OCI-LY3 (cell line): ENCODE measurements around the gene FILIP1L.

ENCODE experiments used
- H2AFZ ChIP-seq: fragments of 200-600, 300-600 bp; shearing (Covaris generic); 2 replicates; pipeline ENCODE4 v1.6.0; 2014; ENCODE audit warnings: antibody characterized with exemption, low read depth, low read length
- H3K27ac ChIP-seq: fragments of 200-600, 300-600 bp; sonication (generic); 2 replicates; pipeline ENCODE4 v1.5.1; 2014; ENCODE audit warnings: mild to moderate bottlenecking, low read length, moderate library complexity, mixed read lengths
- H3K27me3 ChIP-seq: fragments of 200-600, 300-600 bp; sonication (generic); 2 replicates; pipeline ENCODE4 v1.6.1; 2014; ENCODE audit warnings: low read depth, low read length, mixed read lengths
- H3K36me3 ChIP-seq: fragments of 200-600, 300-600 bp; sonication (generic); replicated peaks from 2 replicates; pipeline ENCODE3; 2014; ENCODE audit warnings: low read depth, low read length, mixed read lengths
- H3K4me1 ChIP-seq: fragments of 300-600, 200-600 bp; sonication (generic); 2 replicates; pipeline ENCODE4 v1.6.1; 2014; ENCODE audit warnings: low read length, mixed read lengths
- H3K4me2 ChIP-seq: fragments of 200-600, 300-600 bp; sonication (generic); 2 replicates; pipeline ENCODE4 v1.6.1; 2014; ENCODE audit warnings: low read length, mixed read lengths
- H3K4me3 ChIP-seq: fragments of 300-600, 200-600 bp; sonication (generic); 2 replicates; pipeline ENCODE4 v1.5.1; 2014; ENCODE audit warnings: antibody characterized with exemption, mild to moderate bottlenecking, low read length, moderate library complexity
- H3K79me2 ChIP-seq: fragments of 300-600, 200-600 bp; shearing (Covaris generic); 2 replicates; pipeline ENCODE4 v1.6.1; 2014; ENCODE audit warnings: mild to moderate bottlenecking, low read length, mixed read lengths
- H3K9ac ChIP-seq: fragments of 300-600, 200-600 bp; shearing (Covaris generic); 2 replicates; pipeline ENCODE4 v1.6.0; 2014; ENCODE audit warnings: mild to moderate bottlenecking, low read length, moderate library complexity
- H3K9me3 ChIP-seq: fragments of 200-600, 300-600 bp; shearing (Covaris generic); 2 replicates; pipeline ENCODE4 v1.6.1; 2014; ENCODE audit warnings: low read length, mixed read lengths; ENCODE audit not compliant: insufficient read depth
- H4K20me1 ChIP-seq: fragments of 200-600, 300-600 bp; sonication (generic); 2 replicates; pipeline ENCODE4 v1.6.1; 2016; ENCODE audit warnings: low read length, mixed read lengths; ENCODE audit not compliant: insufficient read depth
- EZH2phosphoT487 ChIP-seq: fragments of 200-600 bp; shearing (Covaris generic); IDR thresholded peaks from 2 replicates; pipeline ENCODE4 v1.6.1; 2018; ENCODE audit warnings: antibody characterized with exemption, mixed run types, low read depth
- TF ChIP-seq, protein P1 (sequence below): fragments of 200-600, 300-600 bp; sonication (generic); IDR thresholded peaks from 2 replicates; pipeline ENCODE4 v1.5.1; 2014; ENCODE audit warnings: antibody characterized with exemption, low read length, low read depth

FILIP1L gene

DNA sequence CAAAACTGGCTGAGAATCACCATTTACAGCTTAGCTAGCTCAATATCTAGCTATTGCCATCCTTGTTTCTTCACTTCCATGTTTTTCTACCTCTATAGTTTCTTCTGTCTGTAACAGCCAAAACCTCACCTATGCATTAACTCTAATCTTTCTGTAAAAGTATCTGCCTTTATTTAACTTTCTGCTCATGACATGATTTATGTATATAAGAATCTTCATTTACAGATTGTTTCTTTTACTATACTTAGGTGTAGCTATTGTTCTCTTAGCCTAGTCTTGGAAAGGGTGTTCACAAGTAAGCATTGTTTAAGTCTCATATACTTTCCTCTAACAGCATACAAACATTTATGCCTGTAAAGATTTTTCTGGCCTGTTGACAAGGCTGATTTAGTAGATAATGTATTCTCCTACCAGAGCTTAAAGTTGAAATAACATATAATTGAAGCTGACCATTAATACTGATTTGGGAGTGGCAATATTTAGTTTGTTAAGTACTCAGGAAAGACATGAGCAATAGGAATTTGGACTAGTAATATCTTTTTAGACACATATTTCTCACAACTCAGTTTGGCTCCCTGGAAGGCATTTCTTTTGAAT lies 9.4 kb downstream of the FILIP1L start:
- Histone ChIP-seq H3K9me3 (no peaks in the 10 kb centered on the region), H4K20me1 (no peaks in the 10 kb centered on the region), H3K36me3 (peaks cover 3% of the 10 kb centered on the region), H2AFZ (no peak overlapping the region), H3K4me2 (peak overlapping the region; percentile 57), H3K4me1 (peaks cover 38% of the 10 kb centered on the region), H3K4me3 (peak overlapping the region; percentile 13; the same call in 1 of the 2 replicates), H3K27me3 (no peaks in the 10 kb centered on the region), H3K27ac (peak overlapping the region; percentile 49), H3K79me2 (no peaks in the 10 kb centered on the region), H3K9ac (peak overlapping the region; percentile 17; the same call in 1 of the 2 replicates)
- TF ChIP-seq EZH2phosphoT487, result no peak

GRCh38 chr3:100104442-100104798 lies 9.9 kb downstream of the FILIP1L start:
- Histone ChIP-seq H3K4me1 (peaks cover 38% of the 10 kb centered on the region), H3K27ac (no peak overlapping the region), H3K4me2 (no peak overlapping the region), H3K9ac (no peak overlapping the region), H3K4me3 (no peak overlapping the region), H3K36me3 (peaks cover 3% of the 10 kb centered on the region), H2AFZ (no peak overlapping the region), H3K27me3 (no peaks in the 10 kb centered on the region), H3K9me3 (no peaks in the 10 kb centered on the region), H4K20me1 (no peaks in the 10 kb centered on the region), H3K79me2 (no peaks in the 10 kb centered on the region)
- no peak for TF ChIP-seq EZH2phosphoT487
- TF ChIP-seq, protein P1, sequence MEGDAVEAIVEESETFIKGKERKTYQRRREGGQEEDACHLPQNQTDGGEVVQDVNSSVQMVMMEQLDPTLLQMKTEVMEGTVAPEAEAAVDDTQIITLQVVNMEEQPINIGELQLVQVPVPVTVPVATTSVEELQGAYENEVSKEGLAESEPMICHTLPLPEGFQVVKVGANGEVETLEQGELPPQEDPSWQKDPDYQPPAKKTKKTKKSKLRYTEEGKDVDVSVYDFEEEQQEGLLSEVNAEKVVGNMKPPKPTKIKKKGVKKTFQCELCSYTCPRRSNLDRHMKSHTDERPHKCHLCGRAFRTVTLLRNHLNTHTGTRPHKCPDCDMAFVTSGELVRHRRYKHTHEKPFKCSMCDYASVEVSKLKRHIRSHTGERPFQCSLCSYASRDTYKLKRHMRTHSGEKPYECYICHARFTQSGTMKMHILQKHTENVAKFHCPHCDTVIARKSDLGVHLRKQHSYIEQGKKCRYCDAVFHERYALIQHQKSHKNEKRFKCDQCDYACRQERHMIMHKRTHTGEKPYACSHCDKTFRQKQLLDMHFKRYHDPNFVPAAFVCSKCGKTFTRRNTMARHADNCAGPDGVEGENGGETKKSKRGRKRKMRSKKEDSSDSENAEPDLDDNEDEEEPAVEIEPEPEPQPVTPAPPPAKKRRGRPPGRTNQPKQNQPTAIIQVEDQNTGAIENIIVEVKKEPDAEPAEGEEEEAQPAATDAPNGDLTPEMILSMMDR, result no peak

GRCh38 chr3:100103558-100104441 lies 10.5 kb downstream of the FILIP1L start:
- Histone ChIP-seq H2AFZ (no peak overlapping the region), H4K20me1 (no peaks in the 10 kb centered on the region), H3K4me3 (no peak overlapping the region), H3K4me2 (no peak overlapping the region), H3K27me3 (no peaks in the 10 kb centered on the region), H3K9ac (no peak overlapping the region), H3K36me3 (peaks cover 3% of the 10 kb centered on the region), H3K9me3 (no peaks in the 10 kb centered on the region), H3K4me1 (peaks cover 38% of the 10 kb centered on the region), H3K27ac (no peak overlapping the region), H3K79me2 (no peaks in the 10 kb centered on the region)
- no peak for TF ChIP-seq EZH2phosphoT487
- TF ChIP-seq, protein P1, result no peak

- no peaks in the 10 kb centered on the region for H3K9me3 ChIP-seq
- no peak overlapping the region for H2AFZ ChIP-seq
- H4K20me1 ChIP-seq, result no peaks in the 10 kb centered on the region
- H3K36me3 ChIP-seq, result peaks cover 3% of the 10 kb centered on the region
- no peak for TF ChIP-seq EZH2phosphoT487
- TF ChIP-seq, protein P1, result no peak
- H3K79me2 ChIP-seq, result no peaks in the 10 kb centered on the region
- H3K9ac ChIP-seq, result no peak overlapping the region
- H3K27ac ChIP-seq, result no peak overlapping the region
- H3K4me2 ChIP-seq, result no peak overlapping the region
- peaks cover 38% of the 10 kb centered on the region for H3K4me1 ChIP-seq
- H3K27me3 ChIP-seq, result no peaks in the 10 kb centered on the region
- H3K4me3 ChIP-seq, result no peak overlapping the region
Measured at GRCh38 chr3:100102757-100103156, 11.5 kb downstream of the FILIP1L start.
